GM23338 (cell line): ENCODE results near the gene TMEM9. TPM values are rescaled to one million over a fixed set of nuclear protein-coding genes. Genes with fewer than 3 reads are reported as not detected.

Source experiments
- ATAC-seq: fragments of 200-7000 bp; cut with Tn5 transposase; 3 replicates; pipeline ENCODE4 v1.9.1; 2020
- DNase-seq: peaks from one replicate; pipeline ENCODE4 v3.0.0-alpha.2; 2015; ENCODE audit warnings: low spot score
- H2AFZ ChIP-seq: fragments of 200-600 bp; sonication (generic); 2 replicates; pipeline ENCODE4 v1.8.0; 2016; ENCODE audit warnings: antibody characterized with exemption, mild to moderate bottlenecking, moderate library complexity
- H3F3A ChIP-seq: fragments of 200-600 bp; sonication (generic); replicated peaks from 2 replicates; pipeline ENCODE4 v1.8.0; 2017; ENCODE audit warnings: antibody characterized with exemption, mixed run types, low read depth
- H3K27ac ChIP-seq: fragments of 200-600 bp; sonication (generic); 2 replicates; pipeline ENCODE4 v1.6.1; 2016; ENCODE audit warnings: low read depth
- H3K27me3 ChIP-seq: fragments of 200-600 bp; sonication (generic); 2 replicates; pipeline ENCODE4 v1.8.0; 2016; ENCODE audit warnings: mild to moderate bottlenecking, mixed run types, moderate library complexity; ENCODE audit not compliant: insufficient read depth
- H3K36me3 ChIP-seq: fragments of 200-600 bp; sonication (generic); 2 replicates; pipeline ENCODE4 v1.8.0; 2016; ENCODE audit warnings: mild to moderate bottlenecking; ENCODE audit not compliant: insufficient read depth
- H3K4me1 ChIP-seq: fragments of 200-600 bp; sonication (generic); 2 replicates; pipeline ENCODE4 v1.8.0; 2016; ENCODE audit warnings: mild to moderate bottlenecking, moderate library complexity; ENCODE audit not compliant: insufficient read depth
- H3K4me2 ChIP-seq: fragments of 200-600 bp; sonication (generic); 2 replicates; pipeline ENCODE4 v1.7.1; 2017; ENCODE audit warnings: mixed run types
- H3K4me3 ChIP-seq: fragments of 200-600 bp; sonication (generic); 2 replicates; pipeline ENCODE4 v1.6.1; 2016; ENCODE audit warnings: mixed run types
- H3K79me2 ChIP-seq: fragments of 200-600 bp; sonication (generic); replicated peaks from 2 replicates; pipeline ENCODE4 v1.8.0; 2017; ENCODE audit warnings: mild to moderate bottlenecking; ENCODE audit not compliant: insufficient read depth
- H3K9me2 ChIP-seq: fragments of 200-600 bp; sonication (generic); 2 replicates; pipeline ENCODE4 v1.8.0; 2017; ENCODE audit not compliant: insufficient read depth
- H4K20me1 ChIP-seq: fragments of 200-600 bp; sonication (generic); replicated peaks from 2 replicates; pipeline ENCODE4 v1.8.0; 2017; ENCODE audit warnings: mild to moderate bottlenecking; ENCODE audit not compliant: insufficient read depth
- H3K27ac Mint-ChIP-seq: 2 replicates; pipeline ENCODE4 v1.8.0; 2020; ENCODE audit warnings: inconsistent platforms, mild to moderate bottlenecking, moderate library complexity, mixed read lengths
- H3K27me3 Mint-ChIP-seq: 3 replicates; pipeline ENCODE4 v1.8.0; 2022; ENCODE audit warnings: low read depth, mild to moderate bottlenecking, moderate library complexity, mixed read lengths, inconsistent platforms; ENCODE audit not compliant: insufficient read depth, poor library complexity
- H3K36me3 Mint-ChIP-seq: 3 replicates; pipeline ENCODE4 v1.8.0; 2021; ENCODE audit warnings: low read depth, mild to moderate bottlenecking, inconsistent platforms, moderate library complexity, mixed read lengths
- H3K4me1 Mint-ChIP-seq: 3 replicates; pipeline ENCODE4 v1.8.0; 2020; ENCODE audit warnings: mild to moderate bottlenecking, inconsistent platforms, mixed read lengths
- H3K4me3 Mint-ChIP-seq: 3 replicates; pipeline ENCODE4 v1.8.0; 2021; ENCODE audit warnings: moderate library complexity, mild to moderate bottlenecking, inconsistent platforms, mixed read lengths
- H3K9me3 Mint-ChIP-seq: 3 replicates; pipeline ENCODE4 v1.8.0; 2020; ENCODE audit warnings: moderate library complexity, mild to moderate bottlenecking, inconsistent platforms, mixed read lengths
- CREB1 ChIP-seq: fragments of 250-450 bp; sonication (Bioruptor Pico); IDR thresholded peaks from 2 replicates; pipeline ENCODE4 v1.5.0; 2020; ENCODE audit warnings: low read depth, mild to moderate bottlenecking, moderate library complexity
- CTCF ChIP-seq, 2 experiments: fragments of 200-600 bp in 1 of 2; sonication (generic) in 1 of 2; conservative IDR thresholded peaks; 2 replicates each; pipeline versions ENCODE4 v1.5.1 to v1.6.1; 2016 to 2017; ENCODE audit warnings: antibody characterized with exemption in 2 of 2, low read depth in 2 of 2, mild to moderate bottlenecking in 2 of 2, moderate library complexity in 1 of 2
- ETS1 ChIP-seq: IDR thresholded peaks from 2 replicates; pipeline ENCODE4 v1.6.1; 2016; ENCODE audit warnings: antibody characterized with exemption
- JUNB ChIP-seq: IDR thresholded peaks from one replicate; pipeline ENCODE4 v1.6.1; 2016; ENCODE audit warnings: antibody characterized with exemption; ENCODE audit not compliant: unreplicated experiment
- STAT1 ChIP-seq: IDR thresholded peaks from one replicate; pipeline ENCODE4 v1.6.1; 2016; ENCODE audit warnings: antibody characterized with exemption; ENCODE audit not compliant: unreplicated experiment
- ZNF114 ChIP-seq: fragments of 250-450 bp; sonication (Bioruptor Pico); IDR thresholded peaks from 2 replicates; pipeline ENCODE4 v1.5.0; 2020; ENCODE audit warnings: mild to moderate bottlenecking, moderate library complexity
- ZNF462 ChIP-seq: fragments of 250-450 bp; sonication (Bioruptor Pico); IDR thresholded peaks from 2 replicates; pipeline ENCODE4 v1.5.0; 2020; ENCODE audit warnings: mild to moderate bottlenecking, moderate library complexity
- polyA plus RNA-seq: library from polyadenylated mRNA; unstranded; fragments of >200 nt; fragmentation: Nextera tagmentation; extraction: Ambion mirVana; gene quantifications from 2 replicates; pipeline ENCODE4 v1.2.1, GENCODE V29; 2016
- total RNA-seq: library from RNA; depleted of rRNA; stranded (reverse); fragments of >200 nt; shearing (Covaris generic); gene quantifications from 2 replicates; pipeline ENCODE4 v1.2.3, GENCODE V29; 2014

Gene TMEM9
- total and polyA plus RNA-seq, 2 experiments from 2014 or later: 78.6 to 147 TPM

- TF ChIP-seq ZNF462 (CRISPR knock-in tag): no peak
- TF ChIP-seq JUNB: no peak
Observed at GRCh38 chr1:201164645-201165044, 10.4 kb upstream of the TMEM9 start (continued).

- Histone ChIP-seq H3K4me3 (no peak overlapping the region), H4K20me1 (no peaks in the 10 kb centered on the region), H3K4me1 (no peaks in the 10 kb centered on the region), H3K79me2 (no peaks in the 10 kb centered on the region), H3K9me2 (no peaks in the 10 kb centered on the region), H2AFZ (no peak overlapping the region), H3K36me3 (no peaks in the 10 kb centered on the region), H3K27me3 (no peaks in the 10 kb centered on the region), H3K27ac (no peak overlapping the region), H3F3A (no peaks in the 10 kb centered on the region), H3K4me2 (no peak overlapping the region)
- no peak overlapping the region for H3K4me3 Mint-ChIP-seq
- H3K27ac Mint-ChIP-seq: no peak overlapping the region
- H3K9me3 Mint-ChIP-seq: no peaks in the 10 kb centered on the region
- ATAC-seq (no peak), DNase-seq (no peak)
- H3K4me1 Mint-ChIP-seq: no peaks in the 10 kb centered on the region
- H3K27me3 Mint-ChIP-seq: no peaks in the 10 kb centered on the region
- no peak for TF ChIP-seq ZNF462 (CRISPR knock-in tag)
- TF ChIP-seq ETS1: no peak
- no peak for TF ChIP-seq ZNF114
- no peak for TF ChIP-seq CTCF (conservative IDR thresholded peaks at IDR 0.05; ENCODE audit: low read depth in 2 of 2)
- no peak for TF ChIP-seq CREB1
- no peak for TF ChIP-seq STAT1
- no peaks in the 10 kb centered on the region for H3K36me3 Mint-ChIP-seq
Observed at GRCh38 chr1:201163707-201164106, 9.4 kb upstream of the TMEM9 start.
